Uterus (tissue), 2 donors: ENCODE results near the gene ATP8B3.

ENCODE experiments used
- POLR2A ChIP-seq, 2 donors: fragments of 450-650 bp; IDR thresholded peaks; one replicate each; pipeline ENCODE4 v1.6.1; 2016; ENCODE audit warnings: antibody characterized with exemption in 2 of 2, mild to moderate bottlenecking in 1 of 2, moderate library complexity in 1 of 2
- TF ChIP-seq, protein P1 (sequence below), 4 experiments: fragments of 200-600 bp in 2 of 4; fragments of 450-650 bp in 2 of 4; sonication (generic) in 2 of 4; IDR thresholded peaks; one replicate each; pipeline ENCODE4 v1.5.1; 2016 to 2019; ENCODE audit warnings: antibody characterized with exemption in 4 of 4, mild to moderate bottlenecking in 2 of 4, moderate library complexity in 1 of 4

DNA sequence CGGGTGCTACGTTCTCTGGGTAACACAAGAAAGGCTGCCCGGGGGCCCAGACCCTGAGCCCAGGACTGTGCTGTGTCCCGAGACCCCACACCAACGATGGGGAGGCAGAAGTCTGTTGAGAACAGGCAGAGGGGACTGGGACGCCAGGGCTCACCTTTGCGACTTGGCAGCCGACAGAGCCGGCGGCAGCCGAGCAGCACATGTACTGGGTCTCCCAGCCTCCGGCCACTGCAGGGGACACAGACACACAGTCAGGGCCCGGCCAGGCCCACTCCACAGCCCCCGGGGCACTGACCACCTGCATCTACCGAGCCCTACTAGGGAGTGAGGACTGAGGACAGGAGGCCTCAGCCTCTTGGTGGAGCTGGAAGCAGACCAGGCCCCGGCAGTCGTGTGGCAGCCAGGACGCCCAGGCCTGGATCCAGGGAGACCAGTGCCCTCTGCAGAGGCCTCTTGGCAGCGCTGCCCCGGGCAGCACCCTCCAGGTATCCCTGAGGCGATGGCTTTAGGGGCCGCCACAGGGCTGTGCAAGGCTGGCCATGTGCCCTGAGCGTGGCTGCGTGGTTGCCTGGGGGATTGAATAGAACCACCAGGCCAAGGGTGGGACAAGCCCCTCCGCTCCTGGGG is 5.6 kb upstream of the ATP8B3 start:
- TF ChIP-seq, protein P1, sequence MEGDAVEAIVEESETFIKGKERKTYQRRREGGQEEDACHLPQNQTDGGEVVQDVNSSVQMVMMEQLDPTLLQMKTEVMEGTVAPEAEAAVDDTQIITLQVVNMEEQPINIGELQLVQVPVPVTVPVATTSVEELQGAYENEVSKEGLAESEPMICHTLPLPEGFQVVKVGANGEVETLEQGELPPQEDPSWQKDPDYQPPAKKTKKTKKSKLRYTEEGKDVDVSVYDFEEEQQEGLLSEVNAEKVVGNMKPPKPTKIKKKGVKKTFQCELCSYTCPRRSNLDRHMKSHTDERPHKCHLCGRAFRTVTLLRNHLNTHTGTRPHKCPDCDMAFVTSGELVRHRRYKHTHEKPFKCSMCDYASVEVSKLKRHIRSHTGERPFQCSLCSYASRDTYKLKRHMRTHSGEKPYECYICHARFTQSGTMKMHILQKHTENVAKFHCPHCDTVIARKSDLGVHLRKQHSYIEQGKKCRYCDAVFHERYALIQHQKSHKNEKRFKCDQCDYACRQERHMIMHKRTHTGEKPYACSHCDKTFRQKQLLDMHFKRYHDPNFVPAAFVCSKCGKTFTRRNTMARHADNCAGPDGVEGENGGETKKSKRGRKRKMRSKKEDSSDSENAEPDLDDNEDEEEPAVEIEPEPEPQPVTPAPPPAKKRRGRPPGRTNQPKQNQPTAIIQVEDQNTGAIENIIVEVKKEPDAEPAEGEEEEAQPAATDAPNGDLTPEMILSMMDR (IDR thresholded peaks at IDR 0.05), result no peak
- no peak for TF ChIP-seq POLR2A (IDR thresholded peaks at IDR 0.05)
